Endothelial cell of umbilical vein (primary cell): ENCODE results near the gene DCUN1D2. TPM values are rescaled to one million over a fixed set of nuclear protein-coding genes. Genes with fewer than 3 reads are reported as not detected.

Source experiments
- BruUV-seq: library from RNA; stranded (reverse); fragments of 400-500 nt; replicated peaks from 2 replicates; lab custom pipeline; 2021; lab: Mats Ljungman, UMichigan
- CTCF ChIA-PET: fragments of 300-600, 350-600 bp; sonication (Branson Sonifier 250); formaldehyde crosslinking; loops from one replicate; lab custom pipeline; 2021; ENCODE audit warnings: antibody characterized with exemption, inconsistent platforms; lab: Charles Lee
- POLR2A ChIA-PET: fragments of 300-600, 350-600 bp; sonication (Branson Sonifier 250); formaldehyde crosslinking; loops from one replicate; lab custom pipeline; 2021; ENCODE audit warnings: antibody characterized with exemption, inconsistent platforms; lab: Charles Lee
- DNase-seq: peaks from one replicate; pipeline ENCODE4 v3.0.0-alpha.2; 2011; ENCODE audit warnings: low read depth, low spot score
- FAIRE-seq: peaks from 2 replicates; lab custom pipeline; 2011; peaks lifted over from hg19 to GRCh38; lab: Jason Lieb, UNC
- H2AFZ ChIP-seq: 2 replicates; pipeline ENCODE4 v1.6.0; 2012; ENCODE audit warnings: low read depth, low read length, control low read depth, inconsistent platforms
- H3K27ac ChIP-seq: 2 replicates; pipeline ENCODE4 v1.5.1; 2011; ENCODE audit warnings: low read depth, mild to moderate bottlenecking, control low read depth, low read length, moderate library complexity; ENCODE audit not compliant: insufficient read depth
- H3K27me3 ChIP-seq, 2 experiments: 2 replicates each; pipeline versions ENCODE4 v1.6.0 to v1.6.1; 2011; ENCODE audit warnings: low read length in 2 of 2, mixed read lengths in 1 of 2; ENCODE audit not compliant: control insufficient read depth in 2 of 2, insufficient read depth in 2 of 2
- H3K36me3 ChIP-seq, 2 experiments: 2 replicates in 1 of 2; 3 replicates in 1 of 2; pipeline ENCODE4 v1.5.1; 2011; ENCODE audit warnings: low read length in 2 of 2, mild to moderate bottlenecking in 1 of 2, moderate library complexity in 1 of 2; ENCODE audit not compliant: control insufficient read depth in 2 of 2, insufficient read depth in 2 of 2; ENCODE audit errors: extremely low read depth in 1 of 2
- H3K4me1 ChIP-seq: 3 replicates; pipeline ENCODE4 v1.5.1; 2011; ENCODE audit warnings: mild to moderate bottlenecking, low read length; ENCODE audit not compliant: control insufficient read depth, insufficient read depth; ENCODE audit errors: extremely low read depth
- H3K4me2 ChIP-seq: 2 replicates; pipeline ENCODE4 v1.6.1; 2011; ENCODE audit warnings: low read length, control low read depth, mixed read lengths; ENCODE audit not compliant: insufficient read depth
- H3K4me3 ChIP-seq, 3 experiments: fragments of 200-600 bp in 1 of 3; sonication (generic), shearing (Covaris generic) in 1 of 3; replicated peaks in 1 of 3; 2 replicates each; pipeline ENCODE4 v1.5.1; 2011 to 2016; ENCODE audit warnings: control low read depth in 3 of 3, low read length in 3 of 3, mild to moderate bottlenecking in 2 of 3, inconsistent platforms in 1 of 3, low read depth in 1 of 3, moderate library complexity in 1 of 3; ENCODE audit not compliant: insufficient read depth in 1 of 3
- H3K79me2 ChIP-seq: 2 replicates; pipeline ENCODE4 v1.6.0; 2012; ENCODE audit warnings: low read length, inconsistent platforms; ENCODE audit not compliant: control insufficient read depth, insufficient read depth
- H3K9ac ChIP-seq: replicated peaks from 2 replicates; pipeline ENCODE3; 2011; ENCODE audit warnings: low read length, control low read depth; ENCODE audit not compliant: insufficient read depth; ENCODE audit errors: extremely low read depth
- H3K9me1 ChIP-seq: replicated peaks from 3 replicates; pipeline ENCODE4 v1.6.0; 2011; ENCODE audit warnings: mild to moderate bottlenecking, low read length; ENCODE audit not compliant: control insufficient read depth, insufficient read depth; ENCODE audit errors: extremely low read depth
- H3K9me3 ChIP-seq: replicated peaks from 2 replicates; pipeline ENCODE4 v1.5.1; 2012; ENCODE audit warnings: low read length, inconsistent platforms; ENCODE audit not compliant: control insufficient read depth, insufficient read depth
- H4K20me1 ChIP-seq: replicated peaks from 2 replicates; pipeline ENCODE3; 2011; ENCODE audit warnings: mild to moderate bottlenecking, low read length; ENCODE audit not compliant: control insufficient read depth, insufficient read depth; ENCODE audit errors: extremely low read depth
- CTCF ChIP-seq, 2 donors: IDR thresholded peaks; 1 replicate in 1 of 2; 2 replicates in 1 of 2; pipeline ENCODE4 v1.5.1; 2011; ENCODE audit warnings: low read length in 2 of 2, mild to moderate bottlenecking in 2 of 2, moderate library complexity in 2 of 2, control low read depth in 1 of 2, inconsistent platforms in 1 of 2, low read depth in 1 of 2; ENCODE audit not compliant: insufficient read depth in 1 of 2; ENCODE audit errors: extremely low read depth in 1 of 2
- EZH2 ChIP-seq: IDR thresholded peaks from 2 replicates; pipeline ENCODE4 v1.6.1; 2012; ENCODE audit warnings: borderline replicate concordance, low read depth, mild to moderate bottlenecking, moderate library complexity, low read length, inconsistent platforms; ENCODE audit not compliant: severe bottlenecking
- FOS ChIP-seq: IDR thresholded peaks from 2 replicates; pipeline ENCODE4 v1.6.1; 2011; ENCODE audit warnings: mild to moderate bottlenecking, low read length, moderate library complexity, borderline replicate concordance; ENCODE audit not compliant: insufficient read depth
- GATA2 ChIP-seq: IDR thresholded peaks from 2 replicates; pipeline ENCODE4 v1.7.0; 2011; ENCODE audit warnings: low read depth, mild to moderate bottlenecking, moderate library complexity, mixed read lengths, low read length; ENCODE audit not compliant: insufficient read length, insufficient read depth
- JUN ChIP-seq: IDR thresholded peaks from 2 replicates; pipeline ENCODE4 v1.6.1; 2011; ENCODE audit warnings: borderline replicate concordance, low read depth; ENCODE audit not compliant: insufficient read length, insufficient read depth
- MAX ChIP-seq: IDR thresholded peaks from 2 replicates; pipeline ENCODE4 v1.6.1; 2011; ENCODE audit not compliant: insufficient read depth, insufficient read length
- MYC ChIP-seq: IDR thresholded peaks from one replicate; pipeline ENCODE4 v1.6.1; 2011; ENCODE audit warnings: mild to moderate bottlenecking, low read depth, low read length
- POLR2A ChIP-seq: IDR thresholded peaks from 2 replicates; pipeline ENCODE4 v1.6.1; 2012; ENCODE audit warnings: low read depth, mild to moderate bottlenecking, control low read depth, low read length
- POLR2AphosphoS5 ChIP-seq: IDR thresholded peaks from 2 replicates; pipeline ENCODE4 v1.6.1; 2012; ENCODE audit warnings: low read depth, mild to moderate bottlenecking, control low read depth, low read length, moderate library complexity; ENCODE audit not compliant: insufficient read depth
- dilution Hi-C: fragments of 300-500 bp; cut with MboI; formaldehyde crosslinking; loops from one replicate; pipeline ENCODE4 v1.15.0; 2019; ENCODE audit warnings: low sequenced_read_pairs; ENCODE audit not compliant: extremely low pct_ligation_motif_present
- intact Hi-C: fragments of 100-400 bp; cut with micrococcal nuclease; formaldehyde crosslinking; loops from one replicate; pipeline ENCODE4 v1.10.0; 2022
- polyA plus RNA-seq, 4 experiments: library from polyadenylated mRNA; depleted of rRNA in 3 of 4; stranded (reverse) in 3 of 4; unstranded in 1 of 4; fragments of >200 nt; gene quantifications; 2 replicates each; pipeline versions ENCODE4 v1.2.1 to v1.2.3, GENCODE V29; 2011 to 2012; ENCODE audit warnings: missing spikeins in 1 of 4
- total RNA-seq: library from RNA; stranded (reverse); gene quantifications from 2 replicates; pipeline ENCODE4 v1.2.3, GENCODE V29; 2021

DCUN1D2 gene
- total and polyA plus RNA-seq, 2 donors (not counting 3 experiments of a cell fraction or from before 2014, with no cell fraction given) = 10.5 to 24.9 TPM

- POLR2A ChIA-PET = no interaction called here
- CTCF ChIA-PET = interaction anchor here (1.0 kb wide), 1 partner anchor 17 kb away, joined by 3 read pairs; no protein-coding TSS in a partner anchor
- intact Hi-C loops = no loop called here
- Histone ChIP-seq H3K4me3 (no peak overlapping the region), H3K36me3 (peaks cover 5 to 8% of the 10 kb centered on the region in 2 experiments), H3K27ac (no peak overlapping the region), H3K79me2 (no peaks in the 10 kb centered on the region), H3K9me3 (no peaks in the 10 kb centered on the region), H3K9me1 (no peaks in the 10 kb centered on the region), H3K27me3 (no peaks in the 10 kb centered on the region), H2AFZ (no peak overlapping the region), H3K4me1 (peaks cover 5% of the 10 kb centered on the region), H3K4me2 (no peak overlapping the region), H3K9ac (no peak overlapping the region), H4K20me1 (no peaks in the 10 kb centered on the region)
- BruUV-seq = no TSS peak
- FAIRE-seq = no peak
- no peak for DNase-seq
- no peak for TF ChIP-seq MYC
- TF ChIP-seq GATA2 = no peak
- TF ChIP-seq EZH2 = no peak
- no peak for TF ChIP-seq CTCF (IDR thresholded peaks at IDR 0.05; ENCODE audit: extremely low read depth in 1 of 2, insufficient read depth in 1 of 2, low read depth in 1 of 2, low read length in 2 of 2)
- no peak for TF ChIP-seq POLR2AphosphoS5
- no peak for TF ChIP-seq FOS
- TF ChIP-seq JUN = no peak
- no peak for TF ChIP-seq POLR2A
- no peak for TF ChIP-seq MAX
- dilution Hi-C loops = no loop called here
Measured at GRCh38 chr13:113475280-113475679, 15.2 kb downstream of the DCUN1D2 start.
